ENCODE results near the gene CCK. TPM values are rescaled to one million over a fixed set of nuclear protein-coding genes. Genes with fewer than 3 reads are reported as not detected.

Gene CCK, protein sequence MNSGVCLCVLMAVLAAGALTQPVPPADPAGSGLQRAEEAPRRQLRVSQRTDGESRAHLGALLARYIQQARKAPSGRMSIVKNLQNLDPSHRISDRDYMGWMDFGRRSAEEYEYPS
- 0.43 TPM in 1 of 2 replicates, not detected in the other for total RNA-seq

DNA sequence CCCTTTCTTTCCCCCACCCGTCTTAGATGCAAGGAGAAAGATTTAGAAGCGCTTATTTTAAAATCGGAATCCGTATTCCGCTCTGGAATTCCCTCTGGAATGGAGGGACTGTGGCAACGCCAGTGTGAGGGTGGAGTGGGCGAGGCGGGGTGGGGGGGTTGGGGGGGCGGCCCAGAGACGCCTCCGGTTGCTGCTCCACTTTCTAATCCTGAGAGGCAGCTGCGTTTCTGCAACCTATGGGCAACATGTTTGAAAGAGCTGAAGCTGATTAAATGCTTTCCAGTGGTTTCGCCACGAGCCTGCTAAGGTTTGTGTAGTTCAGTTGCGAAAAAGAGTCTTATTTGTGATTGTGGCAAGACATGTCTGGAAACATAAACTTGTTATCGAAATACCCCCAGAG, at the start of gene CCK:
Gene CCK, minus strand, starts transcription at position 101 of the 400 bp plus-strand sequence. CDS start 2,555 bp downstream, outside the sequence.

Small RNA genes lying within 50 kb of the gene (small RNA-seq; reads per million reads assigned to genes)
- gene RNU4-78P, result not detected

Other genes starting within 250 kb of the CCK start
- gene TRAK1, start 174.8 kb downstream of the CCK start, total RNA-seq, result 25.1 and 44.8 TPM in 2 replicates
- gene LYZL4, start 144.4 kb upstream of the CCK start, total RNA-seq, result 0.39 TPM in 1 of 2 replicates, not detected in the other
- under 0.01 and 0.33 TPM in 2 replicates for gene VIPR1, start 236.5 kb upstream of the CCK start, total RNA-seq

Measured in placental epithelial cell (primary cell).